Astrocyte (in vitro differentiated cells and primary cell): ENCODE results near the gene CSMD2. TPM values are rescaled to one million over a fixed set of nuclear protein-coding genes. Genes with fewer than 3 reads are reported as not detected.

Source experiments
- DNase-seq: peaks from one replicate; pipeline ENCODE4 v3.0.0-alpha.2; 2010; ENCODE audit warnings: low read depth
- FAIRE-seq: peaks from 2 replicates; lab custom pipeline; 2011; peaks lifted over from hg19 to GRCh38; lab: Jason Lieb, UNC
- H2AFZ ChIP-seq: 2 replicates; pipeline ENCODE4 v1.6.0; 2012; ENCODE audit warnings: low read depth, low read length, inconsistent platforms
- H3K27ac ChIP-seq: 2 replicates; pipeline ENCODE4 v1.5.1; 2011; ENCODE audit warnings: low read depth, low read length, inconsistent platforms
- H3K27me3 ChIP-seq: 2 replicates; pipeline ENCODE4 v1.6.0; 2011; ENCODE audit warnings: low read length, inconsistent platforms; ENCODE audit not compliant: insufficient read depth
- H3K36me3 ChIP-seq: 2 replicates; pipeline ENCODE4 v1.5.1; 2011; ENCODE audit warnings: low read length, inconsistent platforms; ENCODE audit not compliant: insufficient read depth
- H3K4me1 ChIP-seq: 2 replicates; pipeline ENCODE4 v1.5.1; 2011; ENCODE audit warnings: low read length, inconsistent platforms; ENCODE audit not compliant: insufficient read depth
- H3K4me2 ChIP-seq: 2 replicates; pipeline ENCODE4 v1.6.0; 2012; ENCODE audit warnings: low read length, inconsistent platforms
- H3K4me3 ChIP-seq: 2 replicates; pipeline ENCODE4 v1.5.1; 2011; ENCODE audit warnings: low read depth, mild to moderate bottlenecking, low read length, inconsistent platforms; ENCODE audit not compliant: insufficient read depth
- H3K79me2 ChIP-seq: 2 replicates; pipeline ENCODE4 v1.6.0; 2012; ENCODE audit warnings: mild to moderate bottlenecking, low read length, inconsistent platforms; ENCODE audit not compliant: insufficient read depth
- H3K9ac ChIP-seq: 2 replicates; pipeline ENCODE4 v1.6.0; 2012; ENCODE audit warnings: mild to moderate bottlenecking, low read length, inconsistent platforms
- H3K9me3 ChIP-seq: 2 replicates; pipeline ENCODE4 v1.5.1; 2012; ENCODE audit warnings: low read depth, mild to moderate bottlenecking, low read length, inconsistent platforms; ENCODE audit not compliant: insufficient read depth
- H4K20me1 ChIP-seq: 2 replicates; pipeline ENCODE4 v1.6.0; 2012; ENCODE audit warnings: low read length, inconsistent platforms; ENCODE audit not compliant: insufficient read depth
- H3K27ac Mint-ChIP-seq: one replicate; pipeline ENCODE4 v1.8.0; 2021; ENCODE audit warnings: mild to moderate bottlenecking, mixed read lengths; ENCODE audit not compliant: unreplicated experiment
- H3K27me3 Mint-ChIP-seq: one replicate; pipeline ENCODE4 v1.8.0; 2021; ENCODE audit warnings: low read depth, mixed read lengths; ENCODE audit not compliant: unreplicated experiment
- H3K36me3 Mint-ChIP-seq: one replicate; pipeline ENCODE4 v1.8.0; 2021; ENCODE audit warnings: low read depth, mixed read lengths; ENCODE audit not compliant: unreplicated experiment
- H3K4me1 Mint-ChIP-seq: one replicate; pipeline ENCODE4 v1.8.0; 2021; ENCODE audit warnings: low read depth, mixed read lengths; ENCODE audit not compliant: unreplicated experiment
- H3K4me3 Mint-ChIP-seq: one replicate; pipeline ENCODE4 v1.8.0; 2021; ENCODE audit warnings: mild to moderate bottlenecking, moderate library complexity, mixed read lengths; ENCODE audit not compliant: unreplicated experiment
- H3K9me3 Mint-ChIP-seq: one replicate; pipeline ENCODE4 v1.8.0; 2021; ENCODE audit warnings: mild to moderate bottlenecking, mixed read lengths; ENCODE audit not compliant: unreplicated experiment
- EZH2 ChIP-seq: IDR thresholded peaks from 2 replicates; pipeline ENCODE4 v1.6.1; 2012; ENCODE audit warnings: mild to moderate bottlenecking, low read length, inconsistent platforms; ENCODE audit not compliant: insufficient read depth
- total RNA-seq: library from RNA; stranded (reverse); gene quantifications from 2 replicates; pipeline ENCODE4 v1.2.1, GENCODE V29; 2021
- TF ChIP-seq, protein P1 (sequence below): IDR thresholded peaks from 2 replicates; pipeline ENCODE4 v1.5.1; 2011; ENCODE audit warnings: low read depth, mild to moderate bottlenecking, inconsistent platforms, low read length, moderate library complexity; ENCODE audit not compliant: insufficient read depth

The CSMD2 gene
- total RNA-seq, 1 donor from 2014 or later: 11.1 TPM

DNA sequence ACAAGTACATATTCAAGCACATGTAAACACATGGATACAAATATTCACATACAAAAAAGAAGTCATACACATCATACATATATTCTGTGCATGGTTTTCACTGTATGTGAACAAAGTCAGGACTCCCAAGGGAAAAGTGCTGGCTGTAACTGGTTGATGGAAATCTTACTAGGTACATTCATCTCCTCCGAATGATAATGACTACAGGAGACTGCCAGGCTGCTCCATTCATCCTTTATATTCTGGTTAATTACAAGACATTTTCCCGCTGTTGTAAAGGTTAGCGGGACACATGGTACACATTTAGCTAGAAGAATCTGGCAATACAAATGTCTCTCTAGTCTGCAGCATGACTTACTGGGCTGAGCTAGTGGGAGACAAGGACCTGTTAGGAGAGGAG is 327.4 kb downstream of the CSMD2 start:
- Mint-ChIP-seq H3K27me3 (no peaks in the 10 kb centered on the region), H3K4me3 (no peak overlapping the region), H3K4me1 (peaks cover 4% of the 10 kb centered on the region), H3K9me3 (peaks cover 8% of the 10 kb centered on the region), H3K27ac (no peak overlapping the region), H3K36me3 (peaks cover 23% of the 10 kb centered on the region)
- Histone ChIP-seq H4K20me1 (peaks cover 10% of the 10 kb centered on the region), H3K27me3 (no peaks in the 10 kb centered on the region), H3K4me3 (no peak overlapping the region), H3K36me3 (no peaks in the 10 kb centered on the region), H3K4me1 (no peaks in the 10 kb centered on the region), H3K4me2 (peak overlapping the region; percentile 28), H3K9me3 (no peaks in the 10 kb centered on the region), H2AFZ (no peak overlapping the region), H3K27ac (no peak overlapping the region), H3K9ac (no peak overlapping the region), H3K79me2 (no peaks in the 10 kb centered on the region)
- TF ChIP-seq, protein P1, sequence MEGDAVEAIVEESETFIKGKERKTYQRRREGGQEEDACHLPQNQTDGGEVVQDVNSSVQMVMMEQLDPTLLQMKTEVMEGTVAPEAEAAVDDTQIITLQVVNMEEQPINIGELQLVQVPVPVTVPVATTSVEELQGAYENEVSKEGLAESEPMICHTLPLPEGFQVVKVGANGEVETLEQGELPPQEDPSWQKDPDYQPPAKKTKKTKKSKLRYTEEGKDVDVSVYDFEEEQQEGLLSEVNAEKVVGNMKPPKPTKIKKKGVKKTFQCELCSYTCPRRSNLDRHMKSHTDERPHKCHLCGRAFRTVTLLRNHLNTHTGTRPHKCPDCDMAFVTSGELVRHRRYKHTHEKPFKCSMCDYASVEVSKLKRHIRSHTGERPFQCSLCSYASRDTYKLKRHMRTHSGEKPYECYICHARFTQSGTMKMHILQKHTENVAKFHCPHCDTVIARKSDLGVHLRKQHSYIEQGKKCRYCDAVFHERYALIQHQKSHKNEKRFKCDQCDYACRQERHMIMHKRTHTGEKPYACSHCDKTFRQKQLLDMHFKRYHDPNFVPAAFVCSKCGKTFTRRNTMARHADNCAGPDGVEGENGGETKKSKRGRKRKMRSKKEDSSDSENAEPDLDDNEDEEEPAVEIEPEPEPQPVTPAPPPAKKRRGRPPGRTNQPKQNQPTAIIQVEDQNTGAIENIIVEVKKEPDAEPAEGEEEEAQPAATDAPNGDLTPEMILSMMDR: no peak
- TF ChIP-seq EZH2: no peak
- peak; percentile 26 for FAIRE-seq
- no peak for DNase-seq

DNA sequence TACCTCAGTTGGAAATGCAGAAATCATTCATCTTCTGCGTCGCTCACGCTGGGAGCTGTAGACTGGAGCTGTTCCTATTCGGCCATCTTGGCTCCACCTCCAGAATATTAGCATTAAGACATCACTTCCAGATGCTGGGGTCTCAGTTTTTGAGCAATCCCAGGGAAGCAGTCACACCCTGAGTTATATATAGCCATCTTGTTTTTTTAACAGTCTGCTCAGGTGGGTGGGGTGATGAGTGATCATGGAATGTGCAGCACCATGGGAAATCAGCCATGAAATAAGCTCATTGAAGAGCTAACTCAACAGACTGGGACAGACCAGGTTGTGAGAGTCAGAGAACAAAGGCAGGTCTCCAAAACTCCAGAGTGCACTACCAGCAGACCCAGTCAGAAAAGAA is 328.1 kb downstream of the CSMD2 start:
- Histone ChIP-seq H3K4me2 (peak overlapping the region; percentile 28), H3K9ac (no peak overlapping the region), H3K27ac (no peak overlapping the region), H4K20me1 (peaks cover 6% of the 10 kb centered on the region), H3K4me3 (no peak overlapping the region), H2AFZ (no peak overlapping the region), H3K27me3 (no peaks in the 10 kb centered on the region), H3K79me2 (no peaks in the 10 kb centered on the region), H3K36me3 (no peaks in the 10 kb centered on the region), H3K9me3 (no peaks in the 10 kb centered on the region), H3K4me1 (no peaks in the 10 kb centered on the region)
- Mint-ChIP-seq H3K36me3 (peaks cover 23% of the 10 kb centered on the region), H3K4me3 (no peak overlapping the region), H3K4me1 (peaks cover 4% of the 10 kb centered on the region), H3K9me3 (peaks cover 8% of the 10 kb centered on the region), H3K27ac (no peak overlapping the region), H3K27me3 (no peaks in the 10 kb centered on the region)
- TF ChIP-seq, protein P1: no peak
- TF ChIP-seq EZH2: no peak
- FAIRE-seq: no peak
- DNase-seq: peak; percentile 61

DNA sequence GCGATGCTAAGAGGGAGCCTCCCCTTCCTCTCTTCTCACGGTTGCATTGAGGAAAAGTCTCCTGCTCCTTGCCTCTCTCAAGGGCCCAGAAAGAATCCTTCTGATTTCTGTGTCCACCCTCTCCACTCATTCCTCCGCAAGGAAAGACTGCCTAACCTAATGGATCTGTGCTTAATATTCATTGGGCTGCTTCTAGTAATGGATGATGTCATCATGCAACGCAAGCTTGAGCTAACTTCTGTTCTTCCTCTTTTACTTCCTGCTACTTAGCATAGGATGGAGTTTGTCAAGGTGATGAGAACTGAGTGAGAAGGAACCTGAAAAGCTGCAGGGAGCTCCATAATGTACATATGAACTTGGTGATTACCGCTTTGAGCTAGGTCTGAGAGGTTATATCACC is 336.4 kb downstream of the CSMD2 start:
- DNase-seq: no peak
- no peak overlapping the region for H3K27ac ChIP-seq
- H3K9me3 ChIP-seq: no peaks in the 10 kb centered on the region
- H3K4me1 Mint-ChIP-seq: no peaks in the 10 kb centered on the region
- no peak overlapping the region for H3K4me2 ChIP-seq
- no peaks in the 10 kb centered on the region for H3K27me3 Mint-ChIP-seq
- FAIRE-seq: no peak
- H3K36me3 Mint-ChIP-seq: peaks cover 27% of the 10 kb centered on the region
- H4K20me1 ChIP-seq: peaks cover 13% of the 10 kb centered on the region
- peaks cover 2% of the 10 kb centered on the region for H3K36me3 ChIP-seq
- no peak overlapping the region for H3K27ac Mint-ChIP-seq
- TF ChIP-seq EZH2: no peak
- TF ChIP-seq, protein P1: no peak
- H3K79me2 ChIP-seq: no peaks in the 10 kb centered on the region
- no peak overlapping the region for H3K4me3 ChIP-seq
- no peaks in the 10 kb centered on the region for H3K27me3 ChIP-seq
- H3K9me3 Mint-ChIP-seq: peaks cover 10% of the 10 kb centered on the region
- no peak overlapping the region for H3K9ac ChIP-seq
- no peak overlapping the region for H2AFZ ChIP-seq
- no peak overlapping the region for H3K4me3 Mint-ChIP-seq
- H3K4me1 ChIP-seq: no peaks in the 10 kb centered on the region
